HG03565 (cell line): ENCODE data around the gene ARHGEF26.

ENCODE experiments used
- ATAC-seq: cut with Tn5 transposase; IDR thresholded peaks from one replicate; pipeline ENCODE4 v1.9.1; 2021; ENCODE audit warnings: mild to moderate bottlenecking, moderate library complexity; ENCODE audit not compliant: unreplicated experiment

ARHGEF26 gene

GRCh38 chr3:154151969-154152368 lies 30.8 kb downstream of the ARHGEF26 start:
- ATAC-seq: no peak

GRCh38 chr3:154152741-154153140 lies 31.6 kb downstream of the ARHGEF26 start:
- no peak for ATAC-seq

GRCh38 chr3:154156530-154156929 lies 35.3 kb downstream of the ARHGEF26 start:
- no peak for ATAC-seq

- ATAC-seq: no peak
Measured at GRCh38 chr3:154161806-154162205, 40.6 kb downstream of the ARHGEF26 start.

- ATAC-seq: no peak
Measured at GRCh38 chr3:154164387-154164786, 43.2 kb downstream of the ARHGEF26 start.

GRCh38 chr3:154168998-154169795 lies 48.0 kb downstream of the ARHGEF26 start:
- ATAC-seq: no peak

- no peak for ATAC-seq
Measured at GRCh38 chr3:154169796-154170110, 48.6 kb downstream of the ARHGEF26 start.

- no peak for ATAC-seq
Measured at GRCh38 chr3:154170300-154170699, 49.1 kb downstream of the ARHGEF26 start.

GRCh38 chr3:154175041-154175440 lies 53.9 kb downstream of the ARHGEF26 start:
- no peak for ATAC-seq

- ATAC-seq: no peak
Measured at GRCh38 chr3:154176036-154176435, 54.8 kb downstream of the ARHGEF26 start.

GRCh38 chr3:154177406-154177805 lies 56.2 kb downstream of the ARHGEF26 start:
- no peak for ATAC-seq

- ATAC-seq: no peak
Measured at GRCh38 chr3:154178172-154178571, 57.0 kb downstream of the ARHGEF26 start.

- no peak for ATAC-seq
Measured at GRCh38 chr3:154180836-154181691, 59.9 kb downstream of the ARHGEF26 start.

- no peak for ATAC-seq
Measured at GRCh38 chr3:154182322-154182922, 61.2 kb downstream of the ARHGEF26 start.

GRCh38 chr3:154182975-154183374 lies 61.8 kb downstream of the ARHGEF26 start:
- ATAC-seq: no peak

GRCh38 chr3:154184582-154184981 lies 63.4 kb downstream of the ARHGEF26 start:
- ATAC-seq: no peak

GRCh38 chr3:154188437-154188836 lies 67.2 kb downstream of the ARHGEF26 start:
- no peak for ATAC-seq

- ATAC-seq: no peak
Measured at GRCh38 chr3:154188846-154189245, 67.7 kb downstream of the ARHGEF26 start.

GRCh38 chr3:154191520-154191919 lies 70.3 kb downstream of the ARHGEF26 start:
- no peak for ATAC-seq

- no peak for ATAC-seq
Measured at GRCh38 chr3:154192225-154192624, 71.0 kb downstream of the ARHGEF26 start.

- ATAC-seq: no peak
Measured at GRCh38 chr3:154193000-154193615, 71.9 kb downstream of the ARHGEF26 start.
